OCI-LY3 (cell line): ENCODE results near the gene MEN1.
"Not testable (repeated sequence)": the region's sequence is repeated elsewhere in the genome, so short reads cannot be mapped to it uniquely, and the experiment has no call there.

Source experiments
- H2AFZ ChIP-seq: fragments of 200-600, 300-600 bp; shearing (Covaris generic); 2 replicates; pipeline ENCODE4 v1.6.0; 2014; ENCODE audit warnings: antibody characterized with exemption, low read depth, low read length
- H3K27ac ChIP-seq: fragments of 200-600, 300-600 bp; sonication (generic); 2 replicates; pipeline ENCODE4 v1.5.1; 2014; ENCODE audit warnings: mild to moderate bottlenecking, low read length, moderate library complexity, mixed read lengths
- H3K27me3 ChIP-seq: fragments of 200-600, 300-600 bp; sonication (generic); 2 replicates; pipeline ENCODE4 v1.6.1; 2014; ENCODE audit warnings: low read depth, low read length, mixed read lengths
- H3K36me3 ChIP-seq: fragments of 200-600, 300-600 bp; sonication (generic); replicated peaks from 2 replicates; pipeline ENCODE3; 2014; ENCODE audit warnings: low read depth, low read length, mixed read lengths
- H3K4me1 ChIP-seq: fragments of 300-600, 200-600 bp; sonication (generic); 2 replicates; pipeline ENCODE4 v1.6.1; 2014; ENCODE audit warnings: low read length, mixed read lengths
- H3K4me2 ChIP-seq: fragments of 200-600, 300-600 bp; sonication (generic); 2 replicates; pipeline ENCODE4 v1.6.1; 2014; ENCODE audit warnings: low read length, mixed read lengths
- H3K4me3 ChIP-seq: fragments of 300-600, 200-600 bp; sonication (generic); 2 replicates; pipeline ENCODE4 v1.5.1; 2014; ENCODE audit warnings: antibody characterized with exemption, mild to moderate bottlenecking, low read length, moderate library complexity
- H3K79me2 ChIP-seq: fragments of 300-600, 200-600 bp; shearing (Covaris generic); 2 replicates; pipeline ENCODE4 v1.6.1; 2014; ENCODE audit warnings: mild to moderate bottlenecking, low read length, mixed read lengths
- H3K9ac ChIP-seq: fragments of 300-600, 200-600 bp; shearing (Covaris generic); 2 replicates; pipeline ENCODE4 v1.6.0; 2014; ENCODE audit warnings: mild to moderate bottlenecking, low read length, moderate library complexity
- H3K9me3 ChIP-seq: fragments of 200-600, 300-600 bp; shearing (Covaris generic); 2 replicates; pipeline ENCODE4 v1.6.1; 2014; ENCODE audit warnings: low read length, mixed read lengths; ENCODE audit not compliant: insufficient read depth
- H4K20me1 ChIP-seq: fragments of 200-600, 300-600 bp; sonication (generic); 2 replicates; pipeline ENCODE4 v1.6.1; 2016; ENCODE audit warnings: low read length, mixed read lengths; ENCODE audit not compliant: insufficient read depth
- EZH2phosphoT487 ChIP-seq: fragments of 200-600 bp; shearing (Covaris generic); IDR thresholded peaks from 2 replicates; pipeline ENCODE4 v1.6.1; 2018; ENCODE audit warnings: antibody characterized with exemption, mixed run types, low read depth
- TF ChIP-seq, protein P1 (sequence below): fragments of 200-600, 300-600 bp; sonication (generic); IDR thresholded peaks from 2 replicates; pipeline ENCODE4 v1.5.1; 2014; ENCODE audit warnings: antibody characterized with exemption, low read length, low read depth

MEN1 gene

DNA sequence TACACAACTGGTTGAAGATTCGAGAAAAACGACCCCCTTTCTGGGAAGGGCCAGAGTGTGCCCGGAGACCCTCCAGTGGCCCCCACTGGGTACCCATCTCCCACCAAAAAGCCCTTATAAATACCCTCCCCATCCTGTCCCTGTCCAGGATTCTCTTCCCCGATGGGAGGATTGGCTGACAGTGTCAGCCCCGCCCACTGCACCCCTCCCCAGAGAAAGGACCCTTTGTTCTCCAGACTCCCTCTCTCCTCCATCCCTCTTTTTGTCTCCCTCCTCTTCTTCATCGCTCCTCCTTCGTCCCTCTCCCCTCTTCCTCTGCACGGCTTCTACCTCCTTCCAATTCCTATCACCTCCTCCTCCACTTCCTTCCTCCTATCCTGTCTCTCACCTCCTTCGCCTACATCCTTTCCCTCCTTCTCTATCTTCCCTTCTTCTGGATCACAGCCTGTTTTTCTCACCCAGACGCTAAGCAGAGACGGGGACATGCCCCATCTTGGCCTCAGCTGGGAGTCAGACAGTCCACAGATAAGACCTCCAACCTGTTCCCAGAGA, 13.3 kb upstream of the MEN1 start:
- Histone ChIP-seq H3K4me2 (no peak overlapping the region), H4K20me1 (no peaks in the 10 kb centered on the region), H3K4me3 (no peak overlapping the region), H3K4me1 (no peaks in the 10 kb centered on the region), H3K9me3 (no peaks in the 10 kb centered on the region), H3K27me3 (no peaks in the 10 kb centered on the region), H3K9ac (no peak overlapping the region), H3K36me3 (no peaks in the 10 kb centered on the region), H3K27ac (no peak overlapping the region), H2AFZ (no peak overlapping the region), H3K79me2 (no peaks in the 10 kb centered on the region)
- TF ChIP-seq, protein P1, sequence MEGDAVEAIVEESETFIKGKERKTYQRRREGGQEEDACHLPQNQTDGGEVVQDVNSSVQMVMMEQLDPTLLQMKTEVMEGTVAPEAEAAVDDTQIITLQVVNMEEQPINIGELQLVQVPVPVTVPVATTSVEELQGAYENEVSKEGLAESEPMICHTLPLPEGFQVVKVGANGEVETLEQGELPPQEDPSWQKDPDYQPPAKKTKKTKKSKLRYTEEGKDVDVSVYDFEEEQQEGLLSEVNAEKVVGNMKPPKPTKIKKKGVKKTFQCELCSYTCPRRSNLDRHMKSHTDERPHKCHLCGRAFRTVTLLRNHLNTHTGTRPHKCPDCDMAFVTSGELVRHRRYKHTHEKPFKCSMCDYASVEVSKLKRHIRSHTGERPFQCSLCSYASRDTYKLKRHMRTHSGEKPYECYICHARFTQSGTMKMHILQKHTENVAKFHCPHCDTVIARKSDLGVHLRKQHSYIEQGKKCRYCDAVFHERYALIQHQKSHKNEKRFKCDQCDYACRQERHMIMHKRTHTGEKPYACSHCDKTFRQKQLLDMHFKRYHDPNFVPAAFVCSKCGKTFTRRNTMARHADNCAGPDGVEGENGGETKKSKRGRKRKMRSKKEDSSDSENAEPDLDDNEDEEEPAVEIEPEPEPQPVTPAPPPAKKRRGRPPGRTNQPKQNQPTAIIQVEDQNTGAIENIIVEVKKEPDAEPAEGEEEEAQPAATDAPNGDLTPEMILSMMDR: no peak
- TF ChIP-seq EZH2phosphoT487: no peak

GRCh38 chr11:64817476-64817875, 7.1 kb upstream of the MEN1 start:
- TF ChIP-seq EZH2phosphoT487: no peak
- TF ChIP-seq, protein P1: no peak
- no peaks in the 10 kb centered on the region for H3K4me1 ChIP-seq
- no peak overlapping the region for H3K4me2 ChIP-seq
- H3K27me3 ChIP-seq: no peaks in the 10 kb centered on the region
- H3K4me3 ChIP-seq: no peak overlapping the region
- no peaks in the 10 kb centered on the region for H3K9me3 ChIP-seq
- H3K79me2 ChIP-seq: no peaks in the 10 kb centered on the region
- no peak overlapping the region for H2AFZ ChIP-seq
- no peaks in the 10 kb centered on the region for H3K36me3 ChIP-seq
- no peak overlapping the region for H3K27ac ChIP-seq
- no peaks in the 10 kb centered on the region for H4K20me1 ChIP-seq
- no peak overlapping the region for H3K9ac ChIP-seq

GRCh38 chr11:64815433-64815832, 5.1 kb upstream of the MEN1 start:
- H3K4me2 ChIP-seq, H3K9ac ChIP-seq, H4K20me1 ChIP-seq, H3K27me3 ChIP-seq, H3K27ac ChIP-seq, H3K4me1 ChIP-seq, H3K36me3 ChIP-seq, H3K4me3 ChIP-seq, H3K79me2 ChIP-seq, H2AFZ ChIP-seq, H3K9me3 ChIP-seq: not testable (repeated sequence)

DNA sequence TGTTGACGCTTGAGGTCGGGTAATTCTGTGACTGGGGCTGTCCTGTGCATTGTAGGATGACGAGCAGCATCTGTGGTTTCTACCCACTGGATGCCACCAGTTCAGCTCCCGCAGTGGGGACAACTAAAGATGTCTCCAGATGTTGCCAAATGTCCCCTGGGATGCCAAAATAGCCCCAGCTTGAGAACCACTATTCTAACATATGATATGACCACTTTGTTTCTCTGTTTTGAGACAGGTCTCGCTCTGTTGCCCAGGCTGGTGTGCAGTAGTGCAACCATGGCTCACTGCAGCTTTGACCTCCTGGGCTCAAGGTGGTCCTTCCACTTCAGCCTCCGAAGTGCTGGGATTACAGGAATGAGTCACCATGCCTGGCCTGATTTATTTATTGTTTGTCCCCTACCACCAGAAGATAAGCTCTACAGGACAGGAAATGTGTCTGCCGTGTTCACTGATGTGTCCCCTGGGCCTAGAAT, 4.4 kb upstream of the MEN1 start:
- Histone ChIP-seq H3K9me3 (no peaks in the 10 kb centered on the region), H3K27ac (no peak overlapping the region), H3K27me3 (no peaks in the 10 kb centered on the region), H3K4me2 (no peak overlapping the region), H3K36me3 (no peaks in the 10 kb centered on the region), H2AFZ (no peak overlapping the region), H3K4me3 (no peak overlapping the region), H3K4me1 (peaks cover 3% of the 10 kb centered on the region; the same call in 1 of the 2 replicates), H4K20me1 (no peaks in the 10 kb centered on the region), H3K79me2 (peaks cover under 1% of the 10 kb centered on the region; the same call in 1 of the 2 replicates), H3K9ac (no peak overlapping the region)
- no peak for TF ChIP-seq EZH2phosphoT487
- TF ChIP-seq, protein P1: no peak
